HepG2 (cell line): ENCODE results near the gene ACAD8. TPM values are rescaled to one million over a fixed set of nuclear protein-coding genes. Genes with fewer than 3 reads are reported as not detected.

Experiments used
- AKNA ChIP-seq: sonication (generic); formaldehyde crosslinking; IDR thresholded peaks from 2 replicates; pipeline ENCODE4 v1.4.0; 2020; ENCODE audit warnings: missing genetic modification reagents, borderline replicate concordance
- ARNTL ChIP-seq: sonication (generic); formaldehyde crosslinking; IDR thresholded peaks from 2 replicates; pipeline ENCODE4 v1.4.0; 2020; ENCODE audit warnings: mild to moderate bottlenecking, missing genetic modification reagents
- BATF2 ChIP-seq: sonication (generic); formaldehyde crosslinking; IDR thresholded peaks from 2 replicates; pipeline ENCODE4 v1.8.0; 2022; ENCODE audit warnings: mild to moderate bottlenecking, missing genetic modification reagents, moderate library complexity
- ETV6 ChIP-seq: sonication (generic); formaldehyde crosslinking; conservative IDR thresholded peaks from 2 replicates; pipeline ENCODE4 v1.4.0; 2020; ENCODE audit warnings: missing genetic modification reagents
- HNF1A ChIP-seq, 2 experiments: sonication (generic) in 1 of 2; formaldehyde crosslinking in 1 of 2; IDR thresholded peaks; 2 replicates each; pipeline versions ENCODE4 v1.4.0 to v1.6.1; 2016 to 2020; ENCODE audit warnings: borderline replicate concordance in 1 of 2, low read depth in 1 of 2, mild to moderate bottlenecking in 1 of 2, missing genetic modification reagents in 1 of 2
- NFE2 ChIP-seq: sonication (generic); formaldehyde crosslinking; IDR thresholded peaks from 2 replicates; pipeline ENCODE4 v1.4.0; 2020; ENCODE audit warnings: missing genetic modification reagents
- NRL ChIP-seq: sonication (generic); formaldehyde crosslinking; IDR thresholded peaks from 2 replicates; pipeline ENCODE4 v1.5.0; 2020; ENCODE audit warnings: missing genetic modification reagents, mild to moderate bottlenecking, moderate library complexity, borderline replicate concordance
- PRMT3 ChIP-seq: sonication (generic); formaldehyde crosslinking; IDR thresholded peaks from 2 replicates; pipeline ENCODE4 v1.8.1; 2022; ENCODE audit warnings: low read depth, mild to moderate bottlenecking, moderate library complexity, missing genetic modification reagents, borderline replicate concordance
- ZBTB20 ChIP-seq: sonication (generic); formaldehyde crosslinking; IDR thresholded peaks from 2 replicates; pipeline ENCODE4 v1.8.1; 2023; ENCODE audit warnings: missing genetic modification reagents, low read depth, mild to moderate bottlenecking, borderline replicate concordance
- ZKSCAN1 ChIP-seq: fragments of 150-350 bp; IDR thresholded peaks from 2 replicates; pipeline ENCODE4 v1.6.1; 2014; ENCODE audit warnings: low read length
- ZNF337 ChIP-seq: sonication (generic); formaldehyde crosslinking; IDR thresholded peaks from 2 replicates; pipeline ENCODE4 v1.5.1; 2020; ENCODE audit warnings: missing genetic modification reagents, low read depth, mild to moderate bottlenecking, borderline replicate concordance
- ZNF33A ChIP-seq: sonication (generic); formaldehyde crosslinking; IDR thresholded peaks from 2 replicates; pipeline ENCODE4 v1.5.1; 2020; ENCODE audit warnings: missing genetic modification reagents, mild to moderate bottlenecking, moderate library complexity, borderline replicate concordance
- ZNF382 ChIP-seq: sonication (generic); formaldehyde crosslinking; IDR thresholded peaks from 2 replicates; pipeline ENCODE4 v1.5.0; 2020; ENCODE audit warnings: missing genetic modification reagents, mild to moderate bottlenecking, borderline replicate concordance
- ZNF574 ChIP-seq: sonication (generic); formaldehyde crosslinking; IDR thresholded peaks from 2 replicates; pipeline ENCODE4 v1.4.0; 2020; ENCODE audit warnings: missing genetic modification reagents
- polyA plus RNA-seq, 8 experiments: library from polyadenylated mRNA; depleted of rRNA in 3 of 8; stranded (reverse) in 7 of 8; unstranded in 1 of 8; fragments of >200 nt; fragmentation: Illumina TruSeq in 4 of 8; extraction: Trizol in 4 of 8; gene quantifications; 2 replicates each; pipeline versions ENCODE4 v1.2.1 to v1.2.3, GENCODE V29; 2011 to 2016; ENCODE audit warnings: low read depth in 4 of 8, missing spikeins in 1 of 8, mixed read lengths in 1 of 8; ENCODE audit not compliant: insufficient read depth in 1 of 8
- total RNA-seq, 5 experiments: library from RNA; depleted of rRNA; stranded (reverse); fragments of >200 nt; fragmentation: Illumina TruSeq; extraction: Trizol; gene quantifications; 2 replicates each; pipeline ENCODE4 v1.2.3, GENCODE V29; 2016; ENCODE audit warnings: low read depth in 1 of 5

ACAD8 gene
- total and polyA plus RNA-seq, 2 of the 13 experiments (the other 11 are each of a cell fraction or from before 2014, with no cell fraction given): 13.5 to 20.3 TPM

GRCh38 chr11:134223836-134224709 is 29.3 kb upstream of the ACAD8 start, which contains the start of the genes NCAPD3 and VPS26B (continued):
- TF ChIP-seq ZNF574 (CRISPR knock-in tag) (peak; percentile 59), PRMT3 (CRISPR knock-in tag) (peak; percentile 8; the same call in 1 of the 2 replicates), NFE2 (CRISPR knock-in tag) (no peak), BATF2 (peak; percentile 93), ARNTL (CRISPR knock-in tag) (0 out of 2 replicates have a peak, but pooled peaks have one; percentile 27), NRL (peak; percentile 85; the same call in 1 of the 2 replicates), ZBTB20 (peak; percentile 41; the same call in 1 of the 2 replicates), AKNA (peak; percentile 91; the same call in 1 of the 2 replicates), HNF1A (IDR thresholded peaks at IDR 0.05; ENCODE audit: low read depth) (no peak), HNF1A (CRISPR knock-in tag; IDR thresholded peaks at IDR 0.05; ENCODE audit: borderline replicate concordance) (no peak), ZNF382 (CRISPR knock-in tag) (no peak), ZNF33A (CRISPR knock-in tag) (no peak), ZNF337 (no peak), ZKSCAN1 (no peak), ETV6 (CRISPR knock-in tag) (no peak)
